Smooth muscle cell (in vitro differentiated cells): Measurements from ENCODE around the gene KCNK10. TPM values are rescaled to one million over a fixed set of nuclear protein-coding genes. Genes with fewer than 3 reads are reported as not detected.

Source experiments
- DNase-seq: peaks from one replicate; lab custom pipeline; 2025; ENCODE audit not compliant: unreplicated experiment; lab: John Stamatoyannopoulos, UW
- H2AFZ ChIP-seq: fragments of 200-600 bp; sonication (generic); 2 replicates; pipeline ENCODE4 v1.6.0; 2016; ENCODE audit warnings: antibody characterized with exemption, low read depth, mild to moderate bottlenecking
- H3F3A ChIP-seq: fragments of 200-600 bp; sonication (generic); 2 replicates; pipeline ENCODE4 v1.6.0; 2017; ENCODE audit warnings: antibody characterized with exemption, low read depth
- H3K27ac ChIP-seq: fragments of 200-600 bp; sonication (generic); 2 replicates; pipeline ENCODE4 v1.5.1; 2016; ENCODE audit warnings: low read depth, mild to moderate bottlenecking
- H3K27me3 ChIP-seq: fragments of 200-600 bp; sonication (generic); 2 replicates; pipeline ENCODE4 v1.6.1; 2016; ENCODE audit warnings: low read depth, mild to moderate bottlenecking
- H3K36me3 ChIP-seq: fragments of 200-600 bp; sonication (generic); 2 replicates; pipeline ENCODE4 v1.5.1; 2016; ENCODE audit warnings: low read depth
- H3K4me1 ChIP-seq: fragments of 200-600 bp; sonication (generic); 2 replicates; pipeline ENCODE4 v1.5.1; 2016; ENCODE audit warnings: low read depth
- H3K4me2 ChIP-seq: fragments of 200-600 bp; sonication (generic); 2 replicates; pipeline ENCODE4 v1.6.0; 2016; ENCODE audit warnings: mild to moderate bottlenecking
- H3K4me3 ChIP-seq: fragments of 200-600 bp; sonication (generic); 2 replicates; pipeline ENCODE4 v1.5.1; 2016; ENCODE audit warnings: mild to moderate bottlenecking
- H3K79me2 ChIP-seq: fragments of 200-600 bp; sonication (generic); 2 replicates; pipeline ENCODE4 v1.6.0; 2016; ENCODE audit warnings: low read depth, mild to moderate bottlenecking
- H3K9ac ChIP-seq: fragments of 200-600 bp; sonication (generic); 2 replicates; pipeline ENCODE4 v1.6.0; 2016; ENCODE audit warnings: low read depth
- H3K9me3 ChIP-seq: fragments of 200-600 bp; sonication (generic); replicated peaks from 2 replicates; pipeline ENCODE4 v1.5.1; 2016; ENCODE audit warnings: low read depth
- H4K20me1 ChIP-seq: fragments of 200-600 bp; sonication (generic); 2 replicates; pipeline ENCODE4 v1.6.0; 2016; ENCODE audit warnings: low read depth
- CTCF ChIP-seq: fragments of 200-600 bp; sonication (generic); IDR thresholded peaks from 2 replicates; pipeline ENCODE4 v1.5.1; 2017; ENCODE audit warnings: borderline replicate concordance, mild to moderate bottlenecking, antibody characterized with exemption; ENCODE audit not compliant: insufficient read depth, poor library complexity, severe bottlenecking
- WGBS: methylation state at CpG from one replicate; pipeline ENCODE4 v1.1.7; 2016; ENCODE audit warnings: low lambda C conversion rate; 5-methylcytosine and 5-hydroxymethylcytosine counted together
- polyA plus RNA-seq: library from polyadenylated mRNA; unstranded; fragments of >200 nt; fragmentation: Nextera tagmentation; extraction: Ambion mirVana; gene quantifications from 2 replicates; pipeline ENCODE4 v1.2.1, GENCODE V29; 2016
- total RNA-seq: library from RNA; depleted of rRNA; stranded (reverse); fragments of >200 nt; gene quantifications from 2 replicates; pipeline ENCODE4 v1.2.3, GENCODE V29; 2014

The KCNK10 gene
- total and polyA plus RNA-seq, 2 experiments from 2014 or later = not detected

- H3K4me1 ChIP-seq = peaks cover under 1% of the 10 kb centered on the region
- H3K27me3 ChIP-seq = no peaks in the 10 kb centered on the region
- no peaks in the 10 kb centered on the region for H4K20me1 ChIP-seq
- TF ChIP-seq CTCF = no peak
- H3K36me3 ChIP-seq = no peaks in the 10 kb centered on the region
- 84% methylated on average over 3 of the region's 3 CpGs for WGBS
- no peak for DNase-seq
- no peaks in the 10 kb centered on the region for H3F3A ChIP-seq
- no peak overlapping the region for H3K9ac ChIP-seq
- H3K4me3 ChIP-seq = no peak overlapping the region
- H3K27ac ChIP-seq = no peak overlapping the region
- no peaks in the 10 kb centered on the region for H3K79me2 ChIP-seq
- no peaks in the 10 kb centered on the region for H3K9me3 ChIP-seq
- no peak overlapping the region for H2AFZ ChIP-seq
- no peak overlapping the region for H3K4me2 ChIP-seq
Observed at GRCh38 chr14:88203291-88203690, 119.8 kb downstream of the KCNK10 start.

GRCh38 chr14:88202286-88202685 lies 120.8 kb downstream of the KCNK10 start:
- WGBS = 92% methylated on average over 4 of the region's 4 CpGs

GRCh38 chr14:88201851-88202250 lies 121.2 kb downstream of the KCNK10 start:
- Histone ChIP-seq H3K4me2 (no peak overlapping the region), H3K4me1 (peaks cover 7% of the 10 kb centered on the region), H3K27ac (no peak overlapping the region), H3K9me3 (no peaks in the 10 kb centered on the region), H3F3A (no peaks in the 10 kb centered on the region), H3K4me3 (no peak overlapping the region), H3K79me2 (no peaks in the 10 kb centered on the region), H3K9ac (no peak overlapping the region), H2AFZ (no peak overlapping the region), H4K20me1 (no peaks in the 10 kb centered on the region), H3K27me3 (no peaks in the 10 kb centered on the region), H3K36me3 (no peaks in the 10 kb centered on the region)
- WGBS = 97% methylated on average over 2 of the region's 2 CpGs
- TF ChIP-seq CTCF = no peak
- DNase-seq = no peak

More at GRCh38 chr14:88202286-88202685, 120.8 kb downstream of the KCNK10 start:
- no peak for DNase-seq
- H3K36me3 ChIP-seq = no peaks in the 10 kb centered on the region
- no peak overlapping the region for H3K27ac ChIP-seq
- no peak overlapping the region for H3K9ac ChIP-seq
- no peaks in the 10 kb centered on the region for H3F3A ChIP-seq
- no peak overlapping the region for H2AFZ ChIP-seq
- peaks cover 7% of the 10 kb centered on the region for H3K4me1 ChIP-seq
- TF ChIP-seq CTCF = no peak
- no peak overlapping the region for H3K4me3 ChIP-seq
- H3K27me3 ChIP-seq = no peaks in the 10 kb centered on the region
- no peaks in the 10 kb centered on the region for H3K9me3 ChIP-seq
- H3K4me2 ChIP-seq = no peak overlapping the region
- H3K79me2 ChIP-seq = no peaks in the 10 kb centered on the region
- H4K20me1 ChIP-seq = no peaks in the 10 kb centered on the region

GRCh38 chr14:88199882-88200281 lies 123.2 kb downstream of the KCNK10 start:
- DNase-seq = no peak
- no peak overlapping the region for H3K4me3 ChIP-seq
- no peaks in the 10 kb centered on the region for H3K79me2 ChIP-seq
- H3K4me1 ChIP-seq = peaks cover 25% of the 10 kb centered on the region
- H3K36me3 ChIP-seq = no peaks in the 10 kb centered on the region
- TF ChIP-seq CTCF = no peak
- H3K27ac ChIP-seq = no peak overlapping the region
- H3K4me2 ChIP-seq = no peak overlapping the region
- H3K9ac ChIP-seq = no peak overlapping the region
- H2AFZ ChIP-seq = no peak overlapping the region
- no peaks in the 10 kb centered on the region for H3F3A ChIP-seq
- no peaks in the 10 kb centered on the region for H3K27me3 ChIP-seq
- H3K9me3 ChIP-seq = no peaks in the 10 kb centered on the region
- WGBS = 92% methylated on average over 1 of the region's 1 CpG
- no peaks in the 10 kb centered on the region for H4K20me1 ChIP-seq
